Small intestine (tissue), 7 donors: Measurements from ENCODE around the gene PHKB. TPM values are rescaled to one million over a fixed set of nuclear protein-coding genes. Genes with fewer than 3 reads are reported as not detected.
"Not testable (repeated sequence)": the region's sequence is repeated elsewhere in the genome, so short reads cannot be mapped to it uniquely, and the experiment has no call there.

Experiments
- DNase-seq, 2 donors: peaks; one replicate each; pipeline versions ENCODE4 v3.0.0 to v3.0.0-alpha.2; 2013
- FAIRE-seq: peaks from 2 replicates; lab custom pipeline; 2012; peaks lifted over from hg19 to GRCh38; lab: Jason Lieb, UNC
- H3K27ac ChIP-seq, 3 donors: one replicate each; pipeline ENCODE4 v1.5.1; 2013; ENCODE audit warnings: low read length in 2 of 3, mild to moderate bottlenecking in 2 of 3, control low read depth in 1 of 3, inconsistent platforms in 1 of 3, low read depth in 1 of 3, moderate library complexity in 1 of 3
- H3K27me3 ChIP-seq, 3 donors: one replicate each; pipeline ENCODE4 v1.6.1; 2013; ENCODE audit warnings: low read length in 3 of 3, inconsistent platforms in 1 of 3; ENCODE audit not compliant: control insufficient read depth in 3 of 3, insufficient read depth in 3 of 3
- H3K36me3 ChIP-seq, 3 donors: one replicate each; pipeline ENCODE4 v1.6.1; 2013; ENCODE audit warnings: low read length in 3 of 3, inconsistent platforms in 1 of 3, low read depth in 1 of 3, mild to moderate bottlenecking in 1 of 3, moderate library complexity in 1 of 3; ENCODE audit not compliant: control insufficient read depth in 3 of 3, insufficient read depth in 2 of 3
- H3K4me1 ChIP-seq, 3 donors: one replicate each; pipeline ENCODE4 v1.6.1; 2013; ENCODE audit warnings: low read length in 2 of 3, inconsistent platforms in 1 of 3, low read depth in 1 of 3, mild to moderate bottlenecking in 1 of 3, moderate library complexity in 1 of 3; ENCODE audit not compliant: control insufficient read depth in 3 of 3, insufficient read depth in 2 of 3
- H3K4me3 ChIP-seq, 3 donors: one replicate each; pipeline ENCODE4 v1.5.1; 2013; ENCODE audit warnings: low read length in 3 of 3, control low read depth in 1 of 3, inconsistent platforms in 1 of 3, low read depth in 1 of 3, mild to moderate bottlenecking in 1 of 3, moderate library complexity in 1 of 3
- H3K9me3 ChIP-seq, 2 donors: one replicate each; pipeline ENCODE4 v1.6.1; 2013; ENCODE audit warnings: low read depth in 1 of 2, low read length in 1 of 2; ENCODE audit not compliant: control insufficient read depth in 2 of 2, insufficient read depth in 1 of 2
- WGBS, 3 donors: extraction: QIAGEN DNeasy Blood & Tissue Kit; methylation state at CpG; one replicate each; pipeline ENCODE4 v1.1.7; 2013; 5-methylcytosine and 5-hydroxymethylcytosine counted together
- polyA plus RNA-seq, 4 donors: library from polyadenylated mRNA; stranded (reverse) in 3 of 4; unstranded in 1 of 4; fragments of 200-250 nt in 3 of 4; fragments of 120-200 nt in 1 of 4; gene quantifications; one replicate each; pipeline versions ENCODE4 v1.2.1 to v1.2.3, GENCODE V29; 2013
- donor health status: healthy with polysubstance abuse.
- donor health status: control.
- donor health status: control.
- donor health status: Bipolar disorder and iron deficiency.
- donor health status: healthy.

PHKB gene
- polyA plus RNA-seq, 4 donors: 27.0 to 69.3 (median 37.0) TPM

DNA sequence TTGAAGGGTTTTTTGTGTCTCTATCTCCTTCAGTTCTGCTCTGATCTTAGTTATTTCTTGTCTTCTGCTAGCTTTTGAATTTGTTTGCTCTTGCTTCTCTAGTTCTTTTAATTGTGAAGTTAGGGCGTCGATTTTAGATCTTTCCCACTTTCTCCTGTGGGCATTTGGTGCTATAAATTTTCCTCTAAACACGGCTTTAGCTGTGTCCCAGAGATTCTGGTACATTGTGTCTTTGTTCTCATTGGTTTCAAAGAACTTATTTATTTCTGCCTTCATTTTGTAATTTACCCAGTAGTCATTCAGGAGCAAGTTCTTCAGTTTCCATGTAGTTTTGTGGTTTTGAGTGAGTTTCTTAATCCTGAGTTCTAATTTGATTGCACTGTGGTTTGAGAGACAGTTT lies 90.1 kb downstream of the PHKB start:
- not testable (repeated sequence) for FAIRE-seq
- WGBS, 3 donors: 97 to 99% (median 97%) methylated on average over 3 of the region's 3 CpGs

DNA sequence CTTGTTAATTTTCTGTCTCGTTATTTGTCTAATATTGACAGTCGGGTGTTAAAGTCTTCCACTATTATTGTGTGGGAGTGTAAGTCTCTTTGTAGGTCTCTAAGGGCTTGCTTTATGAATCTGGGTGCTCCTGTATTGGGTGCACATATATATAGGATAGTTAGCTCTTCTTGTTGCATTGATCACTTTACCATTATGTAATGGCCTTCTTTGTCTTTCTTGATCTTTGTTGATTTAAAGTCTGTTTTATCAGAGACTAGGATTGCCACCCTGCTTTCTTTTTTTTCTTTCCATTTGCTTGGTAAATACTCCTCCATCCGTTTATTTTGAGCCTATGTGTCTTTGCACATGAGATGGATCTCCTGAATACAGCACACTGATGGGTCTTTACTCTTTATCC lies 90.6 kb downstream of the PHKB start:
- not testable (repeated sequence) for H3K27me3 ChIP-seq
- peaks cover 5 to 17% (median 13%) of the 10 kb centered on the region in 3 donors for H3K36me3 ChIP-seq
- 95 to 99% (median 99%) methylated on average over 3 of the region's 3 CpGs for WGBS, 3 donors

More for the DNA sequence above, 90.1 kb downstream of the PHKB start:
- H3K4me3 ChIP-seq, DNase-seq, H3K27me3 ChIP-seq, H3K4me1 ChIP-seq, H3K27ac ChIP-seq: not testable (repeated sequence)
- Histone ChIP-seq H3K9me3 (peaks cover 0 to 27% of the 10 kb centered on the region in 2 donors), H3K36me3 (peaks cover 5 to 22% (median 13%) of the 10 kb centered on the region in 3 donors)

DNA sequence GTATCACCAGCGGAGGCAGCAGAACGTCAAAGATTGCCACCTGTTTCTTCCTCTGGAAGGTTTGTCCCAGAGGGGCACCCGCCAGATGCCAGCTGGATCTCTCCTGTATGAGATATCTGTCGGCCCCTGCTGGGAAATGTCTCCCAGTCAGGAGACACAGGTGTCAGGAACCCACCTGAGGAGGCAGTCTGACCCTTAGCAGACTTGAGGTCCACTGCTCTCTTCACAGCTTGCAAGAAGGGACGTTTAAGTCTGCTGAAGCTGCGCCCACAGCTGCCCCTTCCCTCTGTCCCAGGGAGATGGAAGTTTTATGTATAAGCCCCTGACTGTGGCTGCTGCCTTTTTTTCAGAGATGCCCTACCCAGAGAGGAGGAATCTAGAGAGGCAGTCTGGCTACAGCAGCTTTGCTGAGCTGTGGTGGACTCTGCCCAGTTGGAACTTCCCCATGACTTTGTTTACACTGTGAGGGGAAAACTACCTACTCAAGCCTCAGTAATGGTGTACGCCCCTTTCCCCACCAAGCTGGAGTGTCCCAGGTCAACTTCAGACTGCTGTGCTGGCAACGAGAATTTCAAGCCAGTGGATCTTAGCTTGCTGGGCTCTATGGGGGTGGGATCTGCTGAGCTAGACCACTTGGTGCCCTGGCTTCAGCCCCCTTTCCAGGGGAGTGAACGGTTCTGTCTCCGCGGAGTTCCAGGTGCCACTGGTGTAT lies 92.9 kb downstream of the PHKB start:
- no peaks in the 10 kb centered on the region for H3K27me3 ChIP-seq
- peaks cover 0 to 14% of the 10 kb centered on the region in 2 donors for H3K9me3 ChIP-seq
- 97% methylated on average over 11 of the region's 11 CpGs for WGBS, 3 donors
- H3K27ac ChIP-seq: no peak overlapping the region
- H3K4me1 ChIP-seq: no peaks in the 10 kb centered on the region
- H3K36me3 ChIP-seq: peaks cover 5 to 12% (median 8%) of the 10 kb centered on the region in 3 donors
- no peak overlapping the region for H3K4me3 ChIP-seq
- DNase-seq (no peak), FAIRE-seq (no peak)

More for the DNA sequence above, 90.6 kb downstream of the PHKB start:
- not testable (repeated sequence) for H3K4me3 ChIP-seq, FAIRE-seq, H3K4me1 ChIP-seq, H3K27ac ChIP-seq, DNase-seq
- H3K9me3 ChIP-seq: peaks cover 0 to 21% of the 10 kb centered on the region in 2 donors

DNA sequence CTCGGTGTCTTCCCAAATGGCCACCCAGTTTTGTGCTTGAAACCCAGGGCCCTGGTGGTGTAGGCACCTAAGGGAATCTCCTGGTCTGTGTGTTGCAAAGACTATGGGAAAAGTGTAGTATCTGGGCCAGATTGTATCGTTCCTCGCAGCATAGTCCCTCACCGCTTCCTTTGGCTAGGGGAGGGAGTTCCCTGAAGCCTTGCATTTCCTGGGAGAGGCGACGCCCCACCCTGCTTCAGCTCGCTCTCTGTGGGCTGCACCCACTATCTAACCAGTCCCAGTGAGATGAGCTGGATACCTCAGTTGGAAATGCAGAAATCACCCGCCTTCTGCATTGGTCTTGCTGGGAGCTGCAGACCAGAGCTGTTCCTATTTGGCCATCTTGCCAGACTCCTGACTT lies 93.5 kb downstream of the PHKB start:
- 95 to 98% (median 97%) methylated on average over 8 of the region's 8 CpGs for WGBS, 3 donors
- not testable (repeated sequence) for DNase-seq, H3K4me1 ChIP-seq, H3K27me3 ChIP-seq, H3K4me3 ChIP-seq, FAIRE-seq, H3K27ac ChIP-seq
- Histone ChIP-seq H3K36me3 (peaks cover 5 to 12% (median 8%) of the 10 kb centered on the region in 3 donors), H3K9me3 (peaks cover 0 to 14% of the 10 kb centered on the region in 2 donors)

DNA sequence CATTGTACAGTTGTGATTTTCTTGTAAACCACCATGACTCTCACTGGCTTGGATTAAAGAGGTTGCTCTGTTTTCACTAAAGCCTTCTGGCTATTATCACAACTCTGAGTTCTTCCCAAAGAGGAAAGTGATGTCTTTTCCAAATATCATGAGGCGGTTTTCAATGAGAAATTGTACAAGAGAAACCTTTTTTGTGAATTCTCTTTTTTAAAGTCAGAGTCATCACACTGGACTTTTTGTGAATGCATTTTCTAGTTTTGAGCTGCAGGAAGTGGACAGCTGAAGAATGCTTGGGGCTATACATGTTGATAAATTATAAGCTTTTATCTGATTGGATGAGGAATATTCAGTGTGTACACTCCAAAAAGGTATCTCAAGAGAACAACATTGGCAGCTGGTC lies 100.2 kb downstream of the PHKB start:
- WGBS, 3 donors: 94 to 100% (median 100%) methylated on average over 1 of the region's 1 CpG
- FAIRE-seq (no peak), DNase-seq (no peak)
- Histone ChIP-seq H3K4me1 (no peaks in the 10 kb centered on the region), H3K36me3 (peaks cover 0 to 3% (median 0%) of the 10 kb centered on the region in 3 donors), H3K27me3 (no peaks in the 10 kb centered on the region), H3K9me3 (peaks cover 0 to 6% of the 10 kb centered on the region in 2 donors), H3K4me3 (no peak overlapping the region), H3K27ac (no peak overlapping the region)

DNA sequence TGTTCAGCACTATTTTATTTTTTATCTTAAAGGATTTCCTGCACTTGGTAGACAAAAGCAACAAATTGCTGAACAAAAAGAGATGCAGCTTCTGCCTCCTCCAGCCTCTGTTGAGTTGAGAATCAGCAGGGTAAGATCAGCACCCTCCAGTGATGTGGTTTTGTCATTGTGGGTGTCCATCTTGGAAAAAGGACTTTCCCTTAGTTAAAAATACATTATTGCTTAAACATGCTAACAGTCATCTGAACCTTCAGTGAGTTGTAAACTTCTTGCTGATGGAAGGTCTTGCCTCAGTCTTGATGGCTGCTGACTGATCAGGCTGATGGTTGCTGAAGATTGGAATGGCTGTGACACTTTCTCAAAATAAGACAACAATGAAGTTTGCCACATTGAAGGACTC lies 101.2 kb downstream of the PHKB start:
- Histone ChIP-seq H3K4me1 (no peaks in the 10 kb centered on the region), H3K4me3 (no peak overlapping the region), H3K27ac (no peak overlapping the region), H3K9me3 (peaks cover 0 to 9% of the 10 kb centered on the region in 2 donors), H3K27me3 (no peaks in the 10 kb centered on the region), H3K36me3 (peaks cover 0 to 3% (median 2%) of the 10 kb centered on the region in 3 donors)
- no peak for FAIRE-seq
- no peak for DNase-seq

DNA sequence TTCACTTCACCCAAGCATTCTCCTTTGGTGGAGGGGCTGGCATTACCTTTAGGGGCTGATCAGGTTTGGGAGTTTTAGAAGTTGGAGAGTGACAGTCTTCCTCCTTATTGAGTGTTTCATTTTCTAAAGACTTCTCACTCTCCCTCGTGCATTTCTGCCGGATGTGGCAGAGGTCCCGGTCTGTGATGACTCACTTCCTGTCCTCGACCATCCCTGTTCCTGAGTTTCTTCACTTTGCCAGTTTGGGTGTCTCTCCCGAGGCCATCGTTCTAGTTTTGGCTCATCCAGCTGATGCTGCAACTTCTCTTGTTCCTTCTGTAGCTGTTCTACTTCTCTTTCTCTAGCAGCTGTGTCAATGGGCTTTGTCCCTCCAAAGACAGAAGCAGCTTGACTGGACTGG lies 104.3 kb downstream of the PHKB start:
- peaks cover 0 to 9% of the 10 kb centered on the region in 2 donors for H3K9me3 ChIP-seq
- FAIRE-seq: no peak
- no peak overlapping the region for H3K4me3 ChIP-seq
- peak in 1 of 2 donors; percentile 17 for DNase-seq
- no peaks in the 10 kb centered on the region for H3K4me1 ChIP-seq
- 59 to 86% (median 79%) methylated on average over 6 of the region's 6 CpGs for WGBS, 3 donors
- H3K27me3 ChIP-seq: no peaks in the 10 kb centered on the region
- peak overlapping the region in 1 of 3 donors; percentile 14 for H3K27ac ChIP-seq
- peaks cover 0 to 3% (median 2%) of the 10 kb centered on the region in 3 donors for H3K36me3 ChIP-seq

DNA sequence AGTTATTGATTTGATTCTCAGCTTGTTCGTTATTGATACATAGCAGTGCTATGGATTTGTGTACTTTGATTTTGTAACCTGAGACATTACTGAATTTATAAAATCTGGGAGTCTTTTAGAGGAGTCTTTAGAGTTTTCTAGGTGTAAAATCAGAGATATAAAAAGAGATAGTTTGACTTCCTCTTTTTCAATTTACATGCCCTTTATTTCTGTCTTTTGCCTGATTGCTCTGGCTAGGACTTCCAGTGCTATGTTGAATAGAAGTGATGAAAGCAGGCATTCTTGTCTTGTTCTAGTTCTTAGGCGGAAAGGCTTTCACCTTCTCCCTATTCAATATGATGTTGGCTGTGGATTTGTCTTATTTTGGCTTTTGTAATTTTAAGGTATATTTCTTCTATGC lies 106.2 kb downstream of the PHKB start:
- FAIRE-seq (no peak), DNase-seq (no peak)
- WGBS, 3 donors: 95 to 100% (median 100%) methylated on average over 2 of the region's 2 CpGs
- no peaks in the 10 kb centered on the region for H3K4me1 ChIP-seq
- H3K27me3 ChIP-seq: no peaks in the 10 kb centered on the region
- peaks cover 0 to 9% of the 10 kb centered on the region in 2 donors for H3K9me3 ChIP-seq
- H3K4me3 ChIP-seq: no peak overlapping the region
- peaks cover 0 to 11% (median 8%) of the 10 kb centered on the region in 3 donors for H3K36me3 ChIP-seq
- H3K27ac ChIP-seq: no peak overlapping the region
